ENCODE data around the gene CORO2A.

The CORO2A gene

DNA sequence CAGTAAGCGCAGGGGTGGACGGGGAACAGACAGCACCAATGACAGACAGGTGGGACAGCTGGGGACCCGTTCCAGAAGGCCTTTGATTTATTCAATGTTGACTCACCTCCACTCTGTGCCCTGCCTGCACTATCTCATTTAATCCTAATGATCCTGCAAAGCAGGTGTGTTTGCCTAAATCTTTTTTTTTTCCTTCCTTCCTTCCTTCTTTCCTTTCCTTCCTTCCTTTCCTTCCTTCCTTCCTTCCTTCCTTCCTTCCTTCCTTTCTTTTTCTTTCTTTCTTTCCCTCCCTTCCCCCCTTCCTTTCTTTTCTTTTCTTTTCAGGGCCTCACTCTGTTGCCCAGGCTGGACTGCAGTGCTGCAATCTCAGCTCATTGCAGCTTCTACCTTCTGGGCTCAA is 17.1 kb upstream of the CORO2A start:
- Histone ChIP-seq H3K36me3 (ENCODE audit: control insufficient read depth, insufficient read depth, low read length) (peaks cover 10% of the 10 kb centered on the region), H3K4me3 (ENCODE audit: low read length) (no peak overlapping the region), H3K9me3 (ENCODE audit: control insufficient read depth, insufficient read depth, low read length) (no peaks in the 10 kb centered on the region), H3K4me1 (ENCODE audit: control insufficient read depth, insufficient read depth, low read length) (peaks cover 1% of the 10 kb centered on the region; the same call in 1 of the 2 replicates), H3K27ac (ENCODE audit: low read length) (no peak overlapping the region), H3K27me3 (ENCODE audit: control insufficient read depth, insufficient read depth, low read length) (no peaks in the 10 kb centered on the region)
- WGBS (ENCODE audit: insufficient coverage, insufficient read length): no CpG with 5 or more reads among the region's 3 CpGs
- no peak for DNase-seq (ENCODE audit: low read depth, low spot score)

DNA sequence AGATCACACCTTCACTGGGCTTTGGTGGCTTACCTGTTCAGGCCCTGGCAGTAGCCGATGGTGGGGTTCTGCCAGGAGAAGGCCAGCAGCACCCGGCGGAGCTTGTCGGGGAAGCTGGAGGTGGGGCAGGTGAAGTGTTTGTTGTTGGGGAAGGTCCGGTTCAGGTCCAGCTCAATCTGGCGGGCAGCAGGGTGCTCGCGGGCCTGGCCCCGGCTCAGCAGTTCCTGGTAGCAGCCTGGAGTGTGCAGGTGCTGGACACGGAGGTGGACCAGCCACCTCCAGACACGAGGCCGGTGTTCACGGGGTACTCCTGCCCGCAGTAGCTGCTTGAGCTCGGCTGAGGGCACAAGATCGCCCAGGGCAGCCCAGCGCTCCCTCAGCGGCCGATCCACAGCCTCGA is 16.2 kb upstream of the CORO2A start:
- Histone ChIP-seq H3K27ac (ENCODE audit: low read length) (no peak overlapping the region), H3K27me3 (ENCODE audit: control insufficient read depth, insufficient read depth, low read length) (no peaks in the 10 kb centered on the region), H3K36me3 (ENCODE audit: control insufficient read depth, insufficient read depth, low read length) (peaks cover 10% of the 10 kb centered on the region), H3K4me3 (ENCODE audit: low read length) (no peak overlapping the region), H3K4me1 (ENCODE audit: control insufficient read depth, insufficient read depth, low read length) (peaks cover 1% of the 10 kb centered on the region; the same call in 1 of the 2 replicates), H3K9me3 (ENCODE audit: control insufficient read depth, insufficient read depth, low read length) (no peaks in the 10 kb centered on the region)
- no peak for DNase-seq (ENCODE audit: low read depth, low spot score)
- no CpG with 5 or more reads among the region's 20 CpGs for WGBS (ENCODE audit: insufficient coverage, insufficient read length)

DNA sequence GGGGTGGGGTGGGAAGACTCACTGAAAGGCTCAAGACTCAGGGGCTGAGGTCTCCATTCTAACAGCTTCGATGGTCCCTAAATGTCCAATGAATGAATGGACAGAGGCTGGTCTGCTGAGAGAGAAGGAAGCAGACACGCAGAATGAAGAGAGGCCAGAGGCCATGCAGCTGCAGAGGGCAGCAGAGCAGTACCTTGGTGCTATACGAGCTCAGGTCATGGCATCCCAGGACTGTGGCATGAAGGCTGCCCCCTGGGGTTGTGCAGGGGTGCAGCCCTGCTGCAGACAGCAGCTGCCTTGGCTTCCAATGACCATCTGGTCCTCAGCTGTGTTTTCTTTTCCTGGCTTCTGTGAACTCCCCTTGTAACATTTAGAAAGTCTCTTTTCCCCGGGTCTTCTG is 15.2 kb upstream of the CORO2A start:
- no peak overlapping the region for H3K4me3 ChIP-seq (ENCODE audit: low read length)
- no peaks in the 10 kb centered on the region for H3K9me3 ChIP-seq (ENCODE audit: control insufficient read depth, insufficient read depth, low read length)
- H3K36me3 ChIP-seq (ENCODE audit: control insufficient read depth, insufficient read depth, low read length): peaks cover 10% of the 10 kb centered on the region
- peaks cover 1% of the 10 kb centered on the region; the same call in 1 of the 2 replicates for H3K4me1 ChIP-seq (ENCODE audit: control insufficient read depth, insufficient read depth, low read length)
- no peak for DNase-seq (ENCODE audit: low read depth, low spot score)
- H3K27me3 ChIP-seq (ENCODE audit: control insufficient read depth, insufficient read depth, low read length): no peaks in the 10 kb centered on the region
- WGBS (ENCODE audit: insufficient coverage, insufficient read length): no CpG with 5 or more reads among the region's 4 CpGs
- H3K27ac ChIP-seq (ENCODE audit: low read length): no peak overlapping the region

DNA sequence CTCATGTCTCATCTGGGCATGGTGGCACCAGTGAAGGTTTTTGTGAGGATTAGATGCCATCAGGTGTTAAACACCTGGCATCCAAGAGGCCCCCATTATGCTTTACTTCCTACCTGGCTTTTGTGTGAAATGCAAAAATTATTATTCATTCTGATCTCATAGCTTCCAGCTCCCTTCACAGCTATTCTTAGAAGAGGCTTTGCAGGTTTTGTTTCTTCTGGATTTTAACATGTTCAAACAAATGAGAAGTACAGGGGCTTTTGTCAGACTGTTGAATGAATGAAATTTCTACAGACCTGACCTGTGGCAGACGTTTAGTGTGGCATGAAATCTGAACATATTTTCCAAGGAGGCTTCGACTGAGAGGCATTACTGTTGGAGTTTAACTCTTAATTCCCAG is 14.3 kb upstream of the CORO2A start:
- no peak overlapping the region for H3K27ac ChIP-seq (ENCODE audit: low read length)
- no peak overlapping the region for H3K4me3 ChIP-seq (ENCODE audit: low read length)
- H3K36me3 ChIP-seq (ENCODE audit: control insufficient read depth, insufficient read depth, low read length): peaks cover 10% of the 10 kb centered on the region
- no peaks in the 10 kb centered on the region for H3K27me3 ChIP-seq (ENCODE audit: control insufficient read depth, insufficient read depth, low read length)
- no CpG with 5 or more reads among the region's 2 CpGs for WGBS (ENCODE audit: insufficient coverage, insufficient read length)
- peaks cover 1% of the 10 kb centered on the region; the same call in 1 of the 2 replicates for H3K4me1 ChIP-seq (ENCODE audit: control insufficient read depth, insufficient read depth, low read length)
- H3K9me3 ChIP-seq (ENCODE audit: control insufficient read depth, insufficient read depth, low read length): no peaks in the 10 kb centered on the region
- DNase-seq (ENCODE audit: low read depth, low spot score): no peak

DNA sequence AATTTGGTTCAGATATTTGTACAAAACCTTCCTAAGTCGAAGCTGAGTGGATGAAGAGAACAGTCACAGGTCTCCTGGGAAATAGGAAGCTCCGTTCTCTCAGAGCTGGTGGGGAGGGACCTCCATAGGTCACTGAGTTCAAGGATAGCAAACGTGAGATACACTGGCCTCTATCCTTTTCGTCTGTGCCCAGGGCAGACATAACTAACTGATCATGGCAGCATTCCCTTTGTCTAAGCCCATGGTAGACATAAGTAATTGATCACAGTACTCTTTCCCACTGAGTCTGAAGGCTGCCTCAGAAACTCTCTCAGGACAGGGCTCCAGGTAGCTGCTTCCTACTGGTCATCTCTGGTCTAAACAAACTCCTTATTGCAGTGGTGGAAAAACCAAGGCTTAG is 12.3 kb upstream of the CORO2A start:
- no CpG with 5 or more reads among the region's 4 CpGs for WGBS (ENCODE audit: insufficient coverage, insufficient read length)
- H3K27me3 ChIP-seq (ENCODE audit: control insufficient read depth, insufficient read depth, low read length): no peaks in the 10 kb centered on the region
- no peaks in the 10 kb centered on the region for H3K9me3 ChIP-seq (ENCODE audit: control insufficient read depth, insufficient read depth, low read length)
- H3K27ac ChIP-seq (ENCODE audit: low read length): no peak overlapping the region
- H3K36me3 ChIP-seq (ENCODE audit: control insufficient read depth, insufficient read depth, low read length): peaks cover 5% of the 10 kb centered on the region
- DNase-seq (ENCODE audit: low read depth, low spot score): no peak
- no peak overlapping the region for H3K4me3 ChIP-seq (ENCODE audit: low read length)
- peaks cover 4% of the 10 kb centered on the region for H3K4me1 ChIP-seq (ENCODE audit: control insufficient read depth, insufficient read depth, low read length)

DNA sequence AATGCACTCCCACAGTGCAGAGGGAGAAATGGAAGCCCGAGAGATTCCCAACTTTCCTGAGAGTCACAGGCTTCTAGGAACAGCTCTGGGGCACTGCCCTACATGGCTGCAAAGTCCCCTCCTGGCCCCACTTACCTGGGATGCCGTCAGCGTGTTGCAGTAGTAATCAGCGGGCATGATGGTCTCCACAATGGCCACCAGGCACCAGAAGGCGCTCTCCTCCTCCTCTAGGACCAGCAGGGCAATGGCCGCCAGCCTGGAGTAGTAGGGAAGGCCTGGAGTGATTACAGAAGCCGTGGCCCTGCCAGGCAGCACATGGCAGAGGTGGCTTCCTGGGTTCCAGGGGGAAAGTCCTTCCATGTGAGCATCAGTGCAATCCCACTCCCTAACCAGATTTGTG is 10.7 kb upstream of the CORO2A start:
- no peak for DNase-seq (ENCODE audit: low read depth, low spot score)
- no peak overlapping the region for H3K4me3 ChIP-seq (ENCODE audit: low read length)
- peaks cover 3% of the 10 kb centered on the region for H3K4me1 ChIP-seq (ENCODE audit: control insufficient read depth, insufficient read depth, low read length)
- H3K27ac ChIP-seq (ENCODE audit: low read length): no peak overlapping the region
- no peaks in the 10 kb centered on the region for H3K9me3 ChIP-seq (ENCODE audit: control insufficient read depth, insufficient read depth, low read length)
- H3K27me3 ChIP-seq (ENCODE audit: control insufficient read depth, insufficient read depth, low read length): no peaks in the 10 kb centered on the region
- WGBS (ENCODE audit: insufficient coverage, insufficient read length): no CpG with 5 or more reads among the region's 7 CpGs
- 0 out of 2 replicates have a peak, but pooled peaks cover 2% of the 10 kb centered on the region for H3K36me3 ChIP-seq (ENCODE audit: control insufficient read depth, insufficient read depth, low read length)

DNA sequence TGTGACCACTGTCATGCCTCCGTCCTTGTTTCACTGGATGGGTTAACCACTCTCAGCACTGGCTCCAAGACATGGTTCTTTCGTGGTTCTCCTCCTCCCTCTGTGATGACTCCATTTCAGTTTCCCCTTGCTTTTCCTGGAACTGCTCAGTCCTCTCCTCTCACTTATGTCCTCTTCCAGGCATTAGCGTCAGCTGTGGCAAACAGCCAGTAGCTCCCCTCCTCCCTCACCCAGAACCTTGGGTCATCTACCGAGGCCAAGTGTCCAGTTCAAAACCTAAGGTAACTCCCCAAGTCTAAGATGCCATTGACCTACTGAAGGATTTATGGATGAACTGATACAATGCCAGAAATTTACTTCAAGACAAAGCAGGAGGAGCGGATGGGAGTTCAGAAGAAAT is 9.8 kb upstream of the CORO2A start:
- no CpG with 5 or more reads among the region's 5 CpGs for WGBS (ENCODE audit: insufficient coverage, insufficient read length)
- Histone ChIP-seq H3K9me3 (ENCODE audit: control insufficient read depth, insufficient read depth, low read length) (no peaks in the 10 kb centered on the region), H3K4me3 (ENCODE audit: low read length) (no peak overlapping the region), H3K27ac (ENCODE audit: low read length) (no peak overlapping the region), H3K36me3 (ENCODE audit: control insufficient read depth, insufficient read depth, low read length) (0 out of 2 replicates have a peak, but pooled peaks cover 2% of the 10 kb centered on the region), H3K4me1 (ENCODE audit: control insufficient read depth, insufficient read depth, low read length) (peaks cover 3% of the 10 kb centered on the region), H3K27me3 (ENCODE audit: control insufficient read depth, insufficient read depth, low read length) (no peaks in the 10 kb centered on the region)
- DNase-seq (ENCODE audit: low read depth, low spot score): no peak

DNA sequence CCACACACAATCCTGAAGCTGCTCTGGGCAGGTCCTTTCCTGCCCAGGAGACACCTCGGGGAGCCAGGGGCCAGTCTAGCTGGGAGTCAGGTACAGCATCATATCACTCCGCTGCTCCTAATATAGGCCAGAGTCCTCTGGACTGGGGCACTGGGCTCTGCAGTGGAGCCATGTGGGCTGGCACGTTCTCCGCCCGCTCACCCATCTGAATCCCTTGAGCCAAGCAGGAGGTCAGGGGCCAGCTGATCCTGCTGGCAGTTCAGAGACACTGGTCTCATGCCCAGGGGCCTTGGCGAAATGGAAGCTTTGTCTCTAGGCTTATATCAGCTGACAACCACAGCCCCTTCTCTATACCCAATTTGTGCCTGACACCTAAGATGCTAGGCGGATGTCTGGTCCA is 9.3 kb upstream of the CORO2A start:
- DNase-seq (ENCODE audit: low read depth, low spot score): no peak
- no CpG with 5 or more reads among the region's 7 CpGs for WGBS (ENCODE audit: insufficient coverage, insufficient read length)
- Histone ChIP-seq H3K36me3 (ENCODE audit: control insufficient read depth, insufficient read depth, low read length) (0 out of 2 replicates have a peak, but pooled peaks cover 2% of the 10 kb centered on the region), H3K4me3 (ENCODE audit: low read length) (no peak overlapping the region), H3K9me3 (ENCODE audit: control insufficient read depth, insufficient read depth, low read length) (no peaks in the 10 kb centered on the region), H3K27me3 (ENCODE audit: control insufficient read depth, insufficient read depth, low read length) (no peaks in the 10 kb centered on the region), H3K27ac (ENCODE audit: low read length) (no peak overlapping the region), H3K4me1 (ENCODE audit: control insufficient read depth, insufficient read depth, low read length) (peaks cover 3% of the 10 kb centered on the region)

DNA sequence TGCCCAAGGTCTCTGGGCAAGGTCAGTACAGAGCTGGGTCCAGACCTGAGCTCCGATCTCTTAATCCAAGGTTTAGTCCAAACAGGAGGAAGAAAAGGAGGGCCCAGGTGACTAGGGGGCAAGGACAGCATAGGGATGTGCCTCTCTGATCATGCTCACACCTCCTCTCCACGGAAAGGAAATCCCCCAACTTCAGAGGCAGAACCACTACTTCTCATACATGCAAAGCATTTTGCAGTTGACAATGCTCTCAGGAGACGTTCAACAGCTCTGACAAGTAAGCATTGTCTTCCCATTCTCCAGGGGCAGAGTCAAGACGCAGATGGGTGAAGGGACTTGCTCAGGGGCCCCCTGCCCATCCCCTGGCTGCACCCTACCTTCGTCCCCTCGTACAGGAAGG is 8.7 kb upstream of the CORO2A start:
- Histone ChIP-seq H3K4me1 (ENCODE audit: control insufficient read depth, insufficient read depth, low read length) (peaks cover 3% of the 10 kb centered on the region), H3K27ac (ENCODE audit: low read length) (no peak overlapping the region), H3K4me3 (ENCODE audit: low read length) (no peak overlapping the region), H3K36me3 (ENCODE audit: control insufficient read depth, insufficient read depth, low read length) (0 out of 2 replicates have a peak, but pooled peaks cover 2% of the 10 kb centered on the region), H3K27me3 (ENCODE audit: control insufficient read depth, insufficient read depth, low read length) (no peaks in the 10 kb centered on the region), H3K9me3 (ENCODE audit: control insufficient read depth, insufficient read depth, low read length) (no peaks in the 10 kb centered on the region)
- WGBS (ENCODE audit: insufficient coverage, insufficient read length): no CpG with 5 or more reads among the region's 6 CpGs
- no peak for DNase-seq (ENCODE audit: low read depth, low spot score)

DNA sequence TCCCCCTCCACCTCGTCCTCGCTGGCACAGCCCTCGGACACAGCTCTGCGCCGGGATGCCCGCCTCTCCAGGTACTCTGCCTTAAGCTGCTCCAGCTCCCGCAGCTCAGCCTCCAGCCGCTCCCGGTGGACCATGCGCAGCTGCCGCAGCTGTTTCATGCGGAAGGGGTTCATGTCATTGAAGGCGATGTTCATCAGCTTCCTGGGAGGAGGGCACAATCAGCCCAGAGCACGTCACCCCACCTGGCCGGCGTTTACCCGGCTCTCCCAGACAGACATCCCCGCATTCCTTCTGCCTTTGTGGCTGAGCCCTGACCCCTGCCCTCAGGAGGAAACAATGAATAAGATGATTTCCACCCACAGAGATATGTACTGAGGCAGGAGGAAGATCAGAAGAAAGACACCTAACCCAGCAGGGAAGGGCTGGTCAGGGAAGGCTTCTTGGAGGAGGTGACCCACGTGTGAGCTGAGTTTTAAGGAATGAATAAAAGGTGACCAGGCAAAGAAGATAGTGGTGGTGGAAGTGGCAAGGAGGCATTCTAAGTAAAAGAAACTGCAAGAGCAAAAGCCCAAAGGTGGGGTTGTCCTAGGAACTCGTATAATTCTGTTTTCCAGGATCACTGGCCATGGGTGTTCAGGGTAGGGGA is 7.1 kb upstream of the CORO2A start:
- Histone ChIP-seq H3K36me3 (ENCODE audit: control insufficient read depth, insufficient read depth, low read length) (0 out of 2 replicates have a peak, but pooled peaks cover 2% of the 10 kb centered on the region), H3K27me3 (ENCODE audit: control insufficient read depth, insufficient read depth, low read length) (no peaks in the 10 kb centered on the region), H3K9me3 (ENCODE audit: control insufficient read depth, insufficient read depth, low read length) (no peaks in the 10 kb centered on the region), H3K4me3 (ENCODE audit: low read length) (no peak overlapping the region), H3K27ac (ENCODE audit: low read length) (no peak overlapping the region), H3K4me1 (ENCODE audit: control insufficient read depth, insufficient read depth, low read length) (peaks cover 3% of the 10 kb centered on the region)
- WGBS (ENCODE audit: insufficient coverage, insufficient read length): no CpG with 5 or more reads among the region's 20 CpGs
- DNase-seq (ENCODE audit: low read depth, low spot score): no peak

DNA sequence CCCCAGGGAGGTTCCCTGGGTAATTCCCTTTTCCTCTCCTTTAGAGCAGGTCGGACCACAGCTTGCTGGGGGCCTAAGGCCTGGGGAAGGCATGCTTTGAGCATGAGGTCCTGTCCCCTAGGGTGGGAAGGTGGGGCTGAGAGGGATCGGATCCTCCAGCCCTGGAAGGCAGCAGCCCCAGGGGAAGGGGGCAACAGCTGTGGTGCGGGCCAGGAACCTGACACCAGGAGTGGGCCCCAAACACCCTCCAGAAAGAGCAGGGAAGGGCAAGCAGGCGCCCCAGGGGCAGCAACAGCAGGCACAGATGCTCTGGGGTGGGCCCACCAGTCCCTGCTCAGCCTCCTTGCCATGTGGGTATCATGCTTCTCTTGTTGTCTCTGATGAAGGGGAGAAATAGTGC is 3.2 kb upstream of the CORO2A start:
- DNase-seq (ENCODE audit: low read depth, low spot score): no peak
- no peaks in the 10 kb centered on the region for H3K9me3 ChIP-seq (ENCODE audit: control insufficient read depth, insufficient read depth, low read length)
- no peak overlapping the region for H3K27ac ChIP-seq (ENCODE audit: low read length)
- no peaks in the 10 kb centered on the region for H3K27me3 ChIP-seq (ENCODE audit: control insufficient read depth, insufficient read depth, low read length)
- H3K4me1 ChIP-seq (ENCODE audit: control insufficient read depth, insufficient read depth, low read length): peaks cover 9% of the 10 kb centered on the region
- WGBS (ENCODE audit: insufficient coverage, insufficient read length): no CpG with 5 or more reads among the region's 4 CpGs
- H3K4me3 ChIP-seq (ENCODE audit: low read length): no peak overlapping the region
- H3K36me3 ChIP-seq (ENCODE audit: control insufficient read depth, insufficient read depth, low read length): 0 out of 2 replicates have a peak, but pooled peaks cover 2% of the 10 kb centered on the region
